HTR-8/SVneo (cell line): Measurements from ENCODE around the gene PCDHGA8.
"Not testable (repeated sequence)": the region's sequence is repeated elsewhere in the genome, so short reads cannot be mapped to it uniquely, and the experiment has no call there.

ENCODE experiments used
- DNase-seq: peaks from one replicate; pipeline ENCODE4 v3.0.0; 2011; ENCODE audit warnings: low spot score, mixed read lengths; ENCODE audit not compliant: insufficient read length
- FAIRE-seq: peaks from 2 replicates; lab custom pipeline; 2011; peaks lifted over from hg19 to GRCh38; lab: Jason Lieb, UNC

Gene PCDHGA8

GRCh38 chr5:141427783-141428426, 35.5 kb downstream of the PCDHGA8 start:
- DNase-seq: no peak
- no peak for FAIRE-seq

- DNase-seq (no peak), FAIRE-seq (no peak)
Observed at GRCh38 chr5:141430332-141431113, 38.1 kb downstream of the PCDHGA8 start, which contains the start of gene PCDHGA12. Gene PCDHGA12, plus strand, starts transcription at chr5:141430507. Its CDS starts 253 bp downstream, at chr5:141430760.

DNA sequence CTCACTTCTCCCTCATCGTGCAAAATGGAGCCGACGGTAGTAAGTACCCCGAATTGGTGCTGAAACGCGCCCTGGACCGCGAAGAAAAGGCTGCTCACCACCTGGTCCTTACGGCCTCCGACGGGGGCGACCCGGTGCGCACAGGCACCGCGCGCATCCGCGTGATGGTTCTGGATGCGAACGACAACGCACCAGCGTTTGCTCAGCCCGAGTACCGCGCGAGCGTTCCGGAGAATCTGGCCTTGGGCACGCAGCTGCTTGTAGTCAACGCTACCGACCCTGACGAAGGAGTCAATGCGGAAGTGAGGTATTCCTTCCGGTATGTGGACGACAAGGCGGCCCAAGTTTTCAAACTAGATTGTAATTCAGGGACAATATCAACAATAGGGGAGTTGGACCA, 38.9 kb downstream of the PCDHGA8 start:
- no peak for FAIRE-seq
- DNase-seq: no peak

- DNase-seq, FAIRE-seq: not testable (repeated sequence)
Observed at GRCh38 chr5:141432308-141432707, 39.9 kb downstream of the PCDHGA8 start.

DNA sequence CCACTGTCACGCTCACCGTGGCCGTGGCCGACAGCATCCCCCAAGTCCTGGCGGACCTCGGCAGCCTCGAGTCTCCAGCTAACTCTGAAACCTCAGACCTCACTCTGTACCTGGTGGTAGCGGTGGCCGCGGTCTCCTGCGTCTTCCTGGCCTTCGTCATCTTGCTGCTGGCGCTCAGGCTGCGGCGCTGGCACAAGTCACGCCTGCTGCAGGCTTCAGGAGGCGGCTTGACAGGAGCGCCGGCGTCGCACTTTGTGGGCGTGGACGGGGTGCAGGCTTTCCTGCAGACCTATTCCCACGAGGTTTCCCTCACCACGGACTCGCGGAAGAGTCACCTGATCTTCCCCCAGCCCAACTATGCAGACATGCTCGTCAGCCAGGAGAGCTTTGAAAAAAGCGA, 40.3 kb downstream of the PCDHGA8 start:
- DNase-seq, FAIRE-seq: not testable (repeated sequence)

- no peak for DNase-seq
- FAIRE-seq: no peak
Observed at GRCh38 chr5:141434006-141434405, 41.6 kb downstream of the PCDHGA8 start.

GRCh38 chr5:141437221-141437620, 44.8 kb downstream of the PCDHGA8 start:
- FAIRE-seq (no peak), DNase-seq (no peak)

DNA sequence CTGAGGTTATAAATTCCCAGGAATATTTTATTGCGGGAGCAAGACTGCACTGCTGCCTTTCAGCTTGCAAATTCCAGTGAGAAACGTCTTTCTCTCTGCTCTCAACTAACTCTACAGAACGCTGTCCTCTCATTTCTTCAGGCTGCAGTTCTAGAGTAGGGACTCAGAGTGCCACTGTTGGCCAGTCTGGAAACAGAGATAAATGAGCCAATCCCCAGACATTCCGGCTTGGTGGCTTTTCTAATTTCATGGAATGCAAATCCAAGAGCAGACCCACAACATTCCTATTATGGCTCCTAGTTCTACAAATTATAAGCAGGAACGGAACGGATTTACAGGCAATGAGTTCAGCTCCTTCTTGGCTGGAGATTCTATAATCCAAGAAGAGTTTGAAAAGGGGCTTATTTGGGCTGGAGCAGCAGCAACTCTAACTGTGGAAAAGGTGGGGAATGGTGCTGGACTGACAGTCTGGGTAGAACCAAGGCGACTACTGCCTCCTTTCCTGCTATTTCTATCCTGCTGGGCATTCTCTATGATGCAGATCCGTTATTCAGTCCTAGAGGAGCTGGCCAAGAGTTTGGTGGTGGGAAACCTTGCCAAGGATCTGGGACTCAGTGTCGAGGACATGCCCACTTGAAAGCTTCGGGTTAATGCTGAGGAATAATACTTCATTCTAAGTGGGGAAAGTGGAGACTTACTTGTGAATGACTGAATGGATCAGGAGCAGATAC, 47.1 kb downstream of the PCDHGA8 start:
- DNase-seq (no peak), FAIRE-seq (no peak)

- FAIRE-seq (no peak), DNase-seq (no peak)
Observed at GRCh38 chr5:141440341-141440740, 47.9 kb downstream of the PCDHGA8 start.

DNA sequence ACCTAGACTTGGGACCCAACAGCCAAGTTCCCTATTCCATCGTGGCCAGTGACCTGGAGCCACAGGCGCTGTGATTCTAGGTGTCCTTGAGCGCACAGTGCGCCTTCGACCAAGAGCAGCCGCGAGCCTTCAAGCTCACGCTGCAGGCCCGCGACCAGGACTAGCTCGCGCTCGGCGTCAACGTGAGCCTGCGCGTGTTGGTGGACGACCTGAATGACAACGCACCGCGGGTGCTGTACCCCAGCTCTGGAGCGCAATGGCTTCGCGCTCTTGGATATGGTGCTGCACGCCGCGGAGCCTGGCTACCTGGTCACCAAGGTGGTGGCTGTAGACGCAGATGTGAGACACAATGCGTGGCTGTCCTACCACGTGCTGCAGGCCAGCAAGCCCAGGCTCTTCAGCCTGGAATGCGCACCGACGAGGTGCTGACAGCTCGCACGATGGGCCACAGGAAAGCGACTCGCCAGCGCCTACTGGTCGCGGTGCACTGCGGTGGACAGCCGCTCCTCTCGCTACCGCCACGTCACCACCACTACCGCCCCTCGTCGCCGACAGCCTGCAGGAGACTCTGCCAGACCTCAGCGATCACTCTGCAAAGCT, 49.2 kb downstream of the PCDHGA8 start:
- FAIRE-seq: no peak
- no peak for DNase-seq
